Trophoblast cell (in vitro differentiated cells and primary cell): ENCODE measurements around the gene MORN5.

Experiments
- DNase-seq, 2 donors: peaks; one replicate each; pipeline ENCODE4 v3.0.0-alpha.2; 2016
- H2AFZ ChIP-seq: 2 replicates; pipeline ENCODE4 v1.6.1; 2013; ENCODE audit warnings: low read length, moderate library complexity, mild to moderate bottlenecking; ENCODE audit not compliant: insufficient read depth, poor library complexity
- H2AK5ac ChIP-seq: 2 replicates; pipeline ENCODE4 v1.6.1; 2013; ENCODE audit warnings: mild to moderate bottlenecking, low read length
- H2BK120ac ChIP-seq: 2 replicates; pipeline ENCODE4 v1.6.1; 2013; ENCODE audit warnings: low read length, mild to moderate bottlenecking, moderate library complexity; ENCODE audit not compliant: insufficient read depth, poor library complexity
- H2BK12ac ChIP-seq: 2 replicates; pipeline ENCODE4 v1.6.1; 2013; ENCODE audit warnings: mild to moderate bottlenecking, low read length, moderate library complexity
- H2BK5ac ChIP-seq: 2 replicates; pipeline ENCODE4 v1.6.1; 2013; ENCODE audit warnings: low read length, low read depth, moderate library complexity, mild to moderate bottlenecking; ENCODE audit not compliant: poor library complexity
- H3K14ac ChIP-seq: 2 replicates; pipeline ENCODE4 v1.6.1; 2013; ENCODE audit warnings: mild to moderate bottlenecking, low read length
- H3K18ac ChIP-seq: 2 replicates; pipeline ENCODE4 v1.6.1; 2013; ENCODE audit warnings: mild to moderate bottlenecking, low read length
- H3K23ac ChIP-seq: 2 replicates; pipeline ENCODE4 v1.6.1; 2013; ENCODE audit warnings: low read length
- H3K27ac ChIP-seq: 2 replicates; pipeline ENCODE4 v1.5.1; 2013; ENCODE audit warnings: low read depth, mild to moderate bottlenecking, inconsistent platforms, low read length, moderate library complexity
- H3K27me3 ChIP-seq: 2 replicates; pipeline ENCODE4 v1.6.1; 2013; ENCODE audit warnings: inconsistent platforms, mild to moderate bottlenecking, low read length, moderate library complexity; ENCODE audit not compliant: insufficient read depth
- H3K36me3 ChIP-seq, 2 experiments: 1 replicate in 1 of 2; 2 replicates in 1 of 2; pipeline ENCODE4 v1.6.1; 2013; ENCODE audit warnings: low read length in 2 of 2, mild to moderate bottlenecking in 2 of 2, moderate library complexity in 1 of 2; ENCODE audit not compliant: insufficient read depth in 2 of 2, control insufficient read depth in 1 of 2
- H3K4ac ChIP-seq: 2 replicates; pipeline ENCODE4 v1.6.1; 2013; ENCODE audit warnings: low read depth, mild to moderate bottlenecking, low read length, moderate library complexity
- H3K4me1 ChIP-seq, 2 experiments: 1 replicate in 1 of 2; 2 replicates in 1 of 2; pipeline ENCODE4 v1.6.1; 2013; ENCODE audit warnings: low read length in 2 of 2, mild to moderate bottlenecking in 2 of 2, moderate library complexity in 1 of 2; ENCODE audit not compliant: insufficient read depth in 2 of 2, control insufficient read depth in 1 of 2
- H3K4me2 ChIP-seq: 2 replicates; pipeline ENCODE4 v1.6.1; 2013; ENCODE audit warnings: inconsistent platforms, mild to moderate bottlenecking, low read length, moderate library complexity
- H3K4me3 ChIP-seq: 2 replicates; pipeline ENCODE4 v1.5.1; 2013; ENCODE audit warnings: mild to moderate bottlenecking, low read depth, low read length, inconsistent platforms
- H3K79me1 ChIP-seq: one replicate; pipeline ENCODE4 v1.6.1; 2013; ENCODE audit warnings: low read length
- H3K79me2 ChIP-seq: 2 replicates; pipeline ENCODE4 v1.6.1; 2013; ENCODE audit warnings: low read length, mild to moderate bottlenecking; ENCODE audit not compliant: control insufficient read depth, insufficient read depth, poor library complexity
- H3K9ac ChIP-seq: 2 replicates; pipeline ENCODE4 v1.6.1; 2013; ENCODE audit warnings: mild to moderate bottlenecking, low read length
- H3K9me3 ChIP-seq: 2 replicates; pipeline ENCODE4 v1.6.1; 2013; ENCODE audit warnings: low read depth, mild to moderate bottlenecking, control low read depth, inconsistent platforms, low read length; ENCODE audit not compliant: insufficient read depth
- H4K12ac ChIP-seq: 2 replicates; pipeline ENCODE4 v1.6.1; 2013; ENCODE audit warnings: low read depth, mild to moderate bottlenecking, low read length, moderate library complexity
- H4K8ac ChIP-seq: 2 replicates; pipeline ENCODE4 v1.6.1; 2013; ENCODE audit warnings: low read depth, mild to moderate bottlenecking, low read length, moderate library complexity
- H4K91ac ChIP-seq: one replicate; pipeline ENCODE4 v1.6.1; 2013; ENCODE audit warnings: low read depth, mild to moderate bottlenecking, low read length, moderate library complexity
- WGBS: extraction: QIAGEN DNeasy Blood & Tissue Kit; methylation state at CpG from one replicate; pipeline ENCODE4 v1.1.7; 2013; ENCODE audit warnings: missing lambda C conversion rate; ENCODE audit not compliant: insufficient read length, insufficient coverage; ENCODE audit errors: extremely low coverage; 5-methylcytosine and 5-hydroxymethylcytosine counted together

Gene MORN5

GRCh38 chr9:122195875-122196274, 36.2 kb downstream of the MORN5 start:
- Histone ChIP-seq H3K4me3 (no peak overlapping the region), H3K27me3 (no peaks in the 10 kb centered on the region), H4K12ac (no peak overlapping the region), H3K14ac (no peak overlapping the region), H4K8ac (no peak overlapping the region), H3K36me3 (no peaks in the 10 kb centered on the region), H2AFZ (no peak overlapping the region), H3K79me2 (no peaks in the 10 kb centered on the region), H3K9me3 (no peaks in the 10 kb centered on the region), H3K4ac (no peak overlapping the region), H3K18ac (no peak overlapping the region), H3K23ac (no peak overlapping the region), H3K4me1 (no peaks in the 10 kb centered on the region), H4K91ac (no peak overlapping the region), H2BK120ac (no peak overlapping the region), H2AK5ac (no peak overlapping the region), H3K4me2 (no peak overlapping the region), H3K27ac (no peak overlapping the region), H3K9ac (no peak overlapping the region), H2BK12ac (no peak overlapping the region), H3K79me1 (no peaks in the 10 kb centered on the region), H2BK5ac (no peak overlapping the region)
- no CpG with 5 or more reads among the region's 4 CpGs for WGBS
- DNase-seq, result no peak

GRCh38 chr9:122197426-122197825, 37.7 kb downstream of the MORN5 start:
- H3K27me3 ChIP-seq, result no peaks in the 10 kb centered on the region
- no peak overlapping the region for H2BK120ac ChIP-seq
- H3K79me1 ChIP-seq, result no peaks in the 10 kb centered on the region
- no peak overlapping the region for H3K23ac ChIP-seq
- WGBS, result no CpG with 5 or more reads among the region's 7 CpGs
- H3K27ac ChIP-seq, result no peak overlapping the region
- no peak overlapping the region for H4K8ac ChIP-seq
- no peaks in the 10 kb centered on the region for H3K36me3 ChIP-seq
- H4K91ac ChIP-seq, result no peak overlapping the region
- no peak overlapping the region for H3K4ac ChIP-seq
- no peak overlapping the region for H3K9ac ChIP-seq
- H3K14ac ChIP-seq, result no peak overlapping the region
- H4K12ac ChIP-seq, result no peak overlapping the region
- no peak overlapping the region for H2AFZ ChIP-seq
- no peak overlapping the region for H2BK5ac ChIP-seq
- H3K4me3 ChIP-seq, result no peak overlapping the region
- no peak overlapping the region for H2BK12ac ChIP-seq
- no peaks in the 10 kb centered on the region for H3K79me2 ChIP-seq
- no peak overlapping the region for H2AK5ac ChIP-seq
- H3K4me1 ChIP-seq, result no peaks in the 10 kb centered on the region
- DNase-seq, result no peak
- no peak overlapping the region for H3K18ac ChIP-seq
- no peak overlapping the region for H3K4me2 ChIP-seq
- H3K9me3 ChIP-seq, result no peaks in the 10 kb centered on the region

GRCh38 chr9:122197882-122198281, 38.2 kb downstream of the MORN5 start:
- Histone ChIP-seq H3K9me3 (no peaks in the 10 kb centered on the region), H2AFZ (no peak overlapping the region), H3K4ac (no peak overlapping the region), H4K12ac (no peak overlapping the region), H3K27me3 (no peaks in the 10 kb centered on the region), H2BK5ac (no peak overlapping the region), H3K9ac (no peak overlapping the region), H2AK5ac (no peak overlapping the region), H3K4me1 (no peaks in the 10 kb centered on the region), H3K27ac (no peak overlapping the region), H3K23ac (no peak overlapping the region), H3K4me3 (no peak overlapping the region), H3K4me2 (no peak overlapping the region), H3K18ac (no peak overlapping the region), H2BK12ac (no peak overlapping the region), H3K79me1 (no peaks in the 10 kb centered on the region), H3K36me3 (no peaks in the 10 kb centered on the region), H3K14ac (no peak overlapping the region), H3K79me2 (no peaks in the 10 kb centered on the region), H4K8ac (no peak overlapping the region), H4K91ac (no peak overlapping the region), H2BK120ac (no peak overlapping the region)
- no CpG with 5 or more reads among the region's 4 CpGs for WGBS
- no peak for DNase-seq

GRCh38 chr9:122200960-122201595, 41.4 kb downstream of the MORN5 start:
- no peak overlapping the region for H2BK12ac ChIP-seq
- no peak overlapping the region for H4K12ac ChIP-seq
- H3K4me1 ChIP-seq, result no peaks in the 10 kb centered on the region
- no peak overlapping the region for H4K91ac ChIP-seq
- no peak overlapping the region for H2AFZ ChIP-seq
- no peak overlapping the region for H3K27ac ChIP-seq
- no CpG with 5 or more reads among the region's 7 CpGs for WGBS
- no peak overlapping the region for H3K4ac ChIP-seq
- H4K8ac ChIP-seq, result no peak overlapping the region
- no peaks in the 10 kb centered on the region for H3K36me3 ChIP-seq
- peak overlapping the region; percentile 27 for H3K4me3 ChIP-seq
- no peaks in the 10 kb centered on the region for H3K9me3 ChIP-seq
- H3K23ac ChIP-seq, result no peak overlapping the region
- DNase-seq, result no peak
- no peaks in the 10 kb centered on the region for H3K79me2 ChIP-seq
- no peak overlapping the region for H3K18ac ChIP-seq
- H3K27me3 ChIP-seq, result no peaks in the 10 kb centered on the region
- H2BK5ac ChIP-seq, result no peak overlapping the region
- no peak overlapping the region for H2AK5ac ChIP-seq
- no peak overlapping the region for H2BK120ac ChIP-seq
- H3K4me2 ChIP-seq, result no peak overlapping the region
- H3K14ac ChIP-seq, result no peak overlapping the region
- no peaks in the 10 kb centered on the region for H3K79me1 ChIP-seq
- H3K9ac ChIP-seq, result no peak overlapping the region
